Esophagus squamous epithelium (tissue), 4 donors: Measurements from ENCODE around the gene UBE2V1.

Source experiments
- POLR2A ChIP-seq, 4 donors: fragments of 450-650 bp; IDR thresholded peaks; one replicate each; pipeline ENCODE4 v1.6.1; 2017; ENCODE audit warnings: antibody characterized with exemption in 4 of 4, mild to moderate bottlenecking in 4 of 4, moderate library complexity in 3 of 4
- TF ChIP-seq, protein P1 (sequence below), 6 experiments: fragments of 450-650 bp in 4 of 6; fragments of 200-600 bp in 2 of 6; sonication (generic) in 2 of 6; IDR thresholded peaks; one replicate each; pipeline ENCODE4 v1.5.1; 2016 to 2019; ENCODE audit warnings: antibody characterized with exemption in 6 of 6, mild to moderate bottlenecking in 4 of 6, moderate library complexity in 4 of 6

DNA sequence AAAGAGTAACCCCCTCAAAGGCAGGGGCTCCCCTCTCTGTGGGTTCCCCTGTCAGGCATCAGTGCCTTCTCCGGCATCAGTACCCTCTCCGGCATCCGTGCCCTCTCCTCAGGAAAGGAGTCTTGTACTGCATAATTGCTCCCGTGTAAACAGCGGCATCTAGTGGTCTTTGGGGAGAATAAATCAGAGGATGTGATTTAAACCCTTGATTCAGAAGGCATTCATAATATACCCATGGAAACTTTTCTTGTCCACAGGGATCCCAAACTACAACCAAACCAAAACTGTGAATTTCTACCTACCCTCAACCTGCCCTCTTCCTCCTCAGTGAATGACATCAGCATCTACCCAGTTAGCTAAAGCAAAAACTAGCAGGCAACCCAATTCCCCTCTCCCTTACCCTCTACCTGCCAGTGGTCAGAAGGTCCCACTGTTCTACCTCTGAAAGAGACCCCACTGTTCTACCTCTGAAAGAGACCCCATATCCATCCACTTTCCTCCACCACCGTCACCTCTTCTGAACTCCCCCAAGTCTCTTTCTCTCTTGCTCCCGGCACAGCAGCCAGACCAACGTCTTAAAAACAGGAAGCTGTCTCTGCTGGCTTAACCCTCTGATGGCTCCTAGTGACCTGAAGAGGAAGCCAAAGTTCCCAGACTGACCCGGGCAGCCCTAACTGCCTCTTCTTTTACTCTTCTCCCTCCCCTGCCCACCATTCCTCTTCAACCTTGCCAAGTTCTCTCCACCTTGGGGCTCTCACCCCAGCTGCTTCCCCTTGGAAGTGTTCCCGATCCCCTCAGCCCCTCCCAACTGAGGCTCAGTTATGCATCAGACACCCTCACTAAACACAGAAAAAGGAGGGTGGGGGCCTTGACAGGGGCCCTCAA lies 27.2 kb downstream of the UBE2V1 start:
- TF ChIP-seq, protein P1, sequence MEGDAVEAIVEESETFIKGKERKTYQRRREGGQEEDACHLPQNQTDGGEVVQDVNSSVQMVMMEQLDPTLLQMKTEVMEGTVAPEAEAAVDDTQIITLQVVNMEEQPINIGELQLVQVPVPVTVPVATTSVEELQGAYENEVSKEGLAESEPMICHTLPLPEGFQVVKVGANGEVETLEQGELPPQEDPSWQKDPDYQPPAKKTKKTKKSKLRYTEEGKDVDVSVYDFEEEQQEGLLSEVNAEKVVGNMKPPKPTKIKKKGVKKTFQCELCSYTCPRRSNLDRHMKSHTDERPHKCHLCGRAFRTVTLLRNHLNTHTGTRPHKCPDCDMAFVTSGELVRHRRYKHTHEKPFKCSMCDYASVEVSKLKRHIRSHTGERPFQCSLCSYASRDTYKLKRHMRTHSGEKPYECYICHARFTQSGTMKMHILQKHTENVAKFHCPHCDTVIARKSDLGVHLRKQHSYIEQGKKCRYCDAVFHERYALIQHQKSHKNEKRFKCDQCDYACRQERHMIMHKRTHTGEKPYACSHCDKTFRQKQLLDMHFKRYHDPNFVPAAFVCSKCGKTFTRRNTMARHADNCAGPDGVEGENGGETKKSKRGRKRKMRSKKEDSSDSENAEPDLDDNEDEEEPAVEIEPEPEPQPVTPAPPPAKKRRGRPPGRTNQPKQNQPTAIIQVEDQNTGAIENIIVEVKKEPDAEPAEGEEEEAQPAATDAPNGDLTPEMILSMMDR (IDR thresholded peaks at IDR 0.05), result peak; percentile 52 to 80 (median 72)
- no peak for TF ChIP-seq POLR2A (IDR thresholded peaks at IDR 0.05)
